Caco-2 (cell line): ENCODE data around the gene PDCD1. TPM values are rescaled to one million over a fixed set of nuclear protein-coding genes. Genes with fewer than 3 reads are reported as not detected.
A peak's percentile ranks its signal among the peaks of the same experiment; 100 is the strongest.

Source experiments
- BruUV-seq: library from RNA; stranded (reverse); fragments of 400-500 nt; replicated peaks from 2 replicates; lab custom pipeline; 2021; lab: Mats Ljungman, UMichigan
- CTCF ChIA-PET: fragments of 300-600 bp; sonication (Branson Sonifier 250); formaldehyde crosslinking; loops from one replicate; lab custom pipeline; 2022; ENCODE audit warnings: antibody characterized with exemption; lab: Charles Lee
- POLR2A ChIA-PET: fragments of 300-600 bp; sonication (Branson Sonifier 250); formaldehyde crosslinking; loops from one replicate; lab custom pipeline; 2022; ENCODE audit warnings: antibody characterized with exemption; lab: Charles Lee
- DNase-seq, 2 experiments: peaks; one replicate each; pipeline versions ENCODE4 v3.0.0 to v3.0.0-alpha.2; 2020 to 2022
- H3K27me3 ChIP-seq: replicated peaks from 2 replicates; pipeline ENCODE4 v1.6.0; 2011; ENCODE audit warnings: low read length; ENCODE audit not compliant: control insufficient read depth, insufficient read depth
- H3K36me3 ChIP-seq: 2 replicates; pipeline ENCODE4 v1.5.1; 2011; ENCODE audit warnings: low read length; ENCODE audit not compliant: control insufficient read depth, insufficient read depth
- H3K4me1 ChIP-seq: fragments of 250-450 bp; sonication (Bioruptor Pico); 2 replicates; pipeline ENCODE4 v1.5.1; 2020; ENCODE audit warnings: mild to moderate bottlenecking
- H3K4me3 ChIP-seq: 2 replicates; pipeline ENCODE4 v1.5.1; 2011; ENCODE audit warnings: low read depth, mild to moderate bottlenecking, control low read depth, low read length
- H3K9me3 ChIP-seq: fragments of 250-450 bp; sonication (Bioruptor Pico); 2 replicates; pipeline ENCODE4 v1.5.1; 2020; ENCODE audit warnings: mild to moderate bottlenecking, moderate library complexity
- H3K27ac Mint-ChIP-seq: one replicate; pipeline ENCODE4 v1.8.0; 2022; ENCODE audit warnings: mixed read lengths; ENCODE audit not compliant: unreplicated experiment
- H3K27me3 Mint-ChIP-seq: one replicate; pipeline ENCODE4 v1.8.0; 2022; ENCODE audit warnings: mixed read lengths; ENCODE audit not compliant: insufficient read depth, unreplicated experiment
- H3K36me3 Mint-ChIP-seq: one replicate; pipeline ENCODE4 v1.8.0; 2022; ENCODE audit warnings: mild to moderate bottlenecking, mixed read lengths; ENCODE audit not compliant: insufficient read depth, unreplicated experiment
- H3K4me1 Mint-ChIP-seq: one replicate; pipeline ENCODE4 v1.8.0; 2022; ENCODE audit warnings: low read depth, mixed read lengths; ENCODE audit not compliant: unreplicated experiment
- H3K4me3 Mint-ChIP-seq: one replicate; pipeline ENCODE4 v1.8.0; 2022; ENCODE audit warnings: mild to moderate bottlenecking, moderate library complexity, mixed read lengths; ENCODE audit not compliant: unreplicated experiment
- H3K9me3 Mint-ChIP-seq: one replicate; pipeline ENCODE4 v1.8.0; 2022; ENCODE audit warnings: mixed read lengths; ENCODE audit not compliant: unreplicated experiment
- CTCF ChIP-seq, 2 experiments: fragments of 200-600 bp in 1 of 2; IDR thresholded peaks; 1 replicate in 1 of 2; 2 replicates in 1 of 2; pipeline versions ENCODE4 v1.5.1 to v1.8.0; 2011 to 2022; ENCODE audit warnings: antibody characterized with exemption in 1 of 2, control low read depth in 1 of 2, inconsistent platforms in 1 of 2, low read depth in 1 of 2, low read length in 1 of 2, mild to moderate bottlenecking in 1 of 2, moderate library complexity in 1 of 2; ENCODE audit not compliant: insufficient read depth in 1 of 2, severe bottlenecking in 1 of 2, unreplicated experiment in 1 of 2
- intact Hi-C: fragments of 100-400 bp; cut with micrococcal nuclease; formaldehyde crosslinking; loops from one replicate; pipeline ENCODE4 v1.10.0; 2022; ENCODE audit not compliant: unreplicated experiment
- total RNA-seq: library from RNA; stranded (reverse); gene quantifications from 2 replicates; pipeline ENCODE4 v1.2.3, GENCODE V29; 2022

The PDCD1 gene
- total RNA-seq, 1 experiment from 2014 or later, result not detected

- H3K36me3 Mint-ChIP-seq, result peaks cover 6% of the 10 kb centered on the region
- peaks cover 14% of the 10 kb centered on the region for H3K4me1 Mint-ChIP-seq
- H3K4me1 ChIP-seq, result no peaks in the 10 kb centered on the region
- no peaks in the 10 kb centered on the region for H3K27me3 ChIP-seq
- peaks cover 23% of the 10 kb centered on the region for H3K9me3 Mint-ChIP-seq
- no peak for TF ChIP-seq CTCF (IDR thresholded peaks at IDR 0.05; ENCODE audit: insufficient read depth in 1 of 2, low read depth in 1 of 2, low read length in 1 of 2, severe bottlenecking in 1 of 2, unreplicated experiment in 1 of 2)
- H3K27ac Mint-ChIP-seq, result peak overlapping the region; percentile 27
- no peaks in the 10 kb centered on the region for H3K9me3 ChIP-seq
- H3K4me3 ChIP-seq, result no peak overlapping the region
- POLR2A ChIA-PET, result no interaction called here
- CTCF ChIA-PET, result no interaction called here
- BruUV-seq, result no TSS peak
- no peak overlapping the region for H3K4me3 Mint-ChIP-seq
- H3K36me3 ChIP-seq, result no peaks in the 10 kb centered on the region
- intact Hi-C loops, result no loop called here
- no peaks in the 10 kb centered on the region for H3K27me3 Mint-ChIP-seq
- DNase-seq, result no peak
Observed at GRCh38 chr2:241865416-241865956, 6.8 kb upstream of the PDCD1 start.

- Histone ChIP-seq H3K27me3 (no peaks in the 10 kb centered on the region), H3K36me3 (no peaks in the 10 kb centered on the region), H3K9me3 (no peaks in the 10 kb centered on the region), H3K4me1 (no peaks in the 10 kb centered on the region), H3K4me3 (no peak overlapping the region)
- no peak overlapping the region for H3K4me3 Mint-ChIP-seq
- H3K4me1 Mint-ChIP-seq, result peaks cover 14% of the 10 kb centered on the region
- H3K36me3 Mint-ChIP-seq, result peaks cover 6% of the 10 kb centered on the region
- ChIA-PET POLR2A (no interaction called here), CTCF (no interaction called here)
- peaks cover 23% of the 10 kb centered on the region for H3K9me3 Mint-ChIP-seq
- H3K27ac Mint-ChIP-seq, result no peak overlapping the region
- TF ChIP-seq CTCF (IDR thresholded peaks at IDR 0.05; ENCODE audit: insufficient read depth in 1 of 2, low read depth in 1 of 2, low read length in 1 of 2, severe bottlenecking in 1 of 2, unreplicated experiment in 1 of 2), result no peak
- DNase-seq, result no peak
- no peaks in the 10 kb centered on the region for H3K27me3 Mint-ChIP-seq
- intact Hi-C loops, result no loop called here
- BruUV-seq, result no TSS peak
Observed at GRCh38 chr2:241864850-241865213, 6.1 kb upstream of the PDCD1 start.

GRCh38 chr2:241864168-241864849 lies 5.6 kb upstream of the PDCD1 start:
- ChIA-PET CTCF (no interaction called here), POLR2A (no interaction called here)
- no peak for DNase-seq
- Histone ChIP-seq H3K36me3 (no peaks in the 10 kb centered on the region), H3K4me1 (no peaks in the 10 kb centered on the region), H3K27me3 (no peaks in the 10 kb centered on the region), H3K4me3 (no peak overlapping the region), H3K9me3 (no peaks in the 10 kb centered on the region)
- Mint-ChIP-seq H3K27ac (no peak overlapping the region), H3K4me3 (no peak overlapping the region), H3K4me1 (peaks cover 14% of the 10 kb centered on the region), H3K9me3 (peaks cover 23% of the 10 kb centered on the region), H3K27me3 (no peaks in the 10 kb centered on the region), H3K36me3 (peaks cover 6% of the 10 kb centered on the region)
- no peak for TF ChIP-seq CTCF (IDR thresholded peaks at IDR 0.05; ENCODE audit: insufficient read depth in 1 of 2, low read depth in 1 of 2, low read length in 1 of 2, severe bottlenecking in 1 of 2, unreplicated experiment in 1 of 2)
- intact Hi-C loops, result no loop called here
- no TSS peak for BruUV-seq
